Gastrocnemius medialis (tissue), 4 donors: ENCODE results near the gene KPNA6. TPM values are rescaled to one million over a fixed set of nuclear protein-coding genes. Genes with fewer than 3 reads are reported as not detected.
A peak's percentile ranks its signal among the peaks of the same experiment; 100 is the strongest.
"Not testable (repeated sequence)": the region's sequence is repeated elsewhere in the genome, so short reads cannot be mapped to it uniquely, and the experiment has no call there.

Experiments
- ATAC-seq, 2 donors: fragments of 150-250 bp; one replicate each; pipeline ENCODE4 v1.9.1; 2016
- DNase-seq, 2 donors: peaks; one replicate each; pipeline ENCODE4 v3.0.0-alpha.2; 2019
- H3K27ac ChIP-seq, 4 donors: fragments of 200-600 bp; sonication (generic); 1 replicate in 1 of 4; 2 replicates in 3 of 4; pipeline ENCODE4 v1.5.1; 2016 to 2018; ENCODE audit warnings: mild to moderate bottlenecking in 2 of 4, moderate library complexity in 1 of 4
- H3K27me3 ChIP-seq, 3 donors: fragments of 200-600 bp; sonication (generic) in 2 of 3; 1 replicate in 1 of 3; 2 replicates in 2 of 3; pipeline versions ENCODE4 v1.5.1 to v1.6.0; 2016 to 2019; ENCODE audit warnings: mild to moderate bottlenecking in 1 of 3, moderate library complexity in 1 of 3
- H3K36me3 ChIP-seq, 2 donors: fragments of 200-600 bp; sonication (generic) in 1 of 2; one replicate each; pipeline ENCODE4 v1.5.1; 2017 to 2018
- H3K4me1 ChIP-seq, 2 donors: fragments of 200-600 bp; sonication (generic) in 1 of 2; one replicate each; pipeline ENCODE4 v1.5.1; 2016 to 2017; ENCODE audit warnings: mild to moderate bottlenecking in 2 of 2
- H3K4me3 ChIP-seq, 4 donors: fragments of 200-600 bp; sonication (generic) in 3 of 4; 1 replicate in 1 of 4; 2 replicates in 3 of 4; pipeline ENCODE4 v1.5.1; 2016 to 2019; ENCODE audit warnings: mild to moderate bottlenecking in 2 of 4
- H3K9me3 ChIP-seq, 3 donors: fragments of 200-600 bp; sonication (generic) in 2 of 3; 1 replicate in 1 of 3; 2 replicates in 2 of 3; pipeline ENCODE4 v1.5.1; 2016 to 2019
- POLR2A ChIP-seq, 2 donors: fragments of 450-650 bp; IDR thresholded peaks; one replicate each; pipeline ENCODE4 v1.6.1; 2017; ENCODE audit warnings: antibody characterized with exemption in 2 of 2, mild to moderate bottlenecking in 2 of 2, moderate library complexity in 2 of 2
- in situ Hi-C, 4 donors: fragments of 200-750 bp; cut with MboI; loops; one replicate each; pipeline versions ENCODE4 v1.15.0 to v1.8.0; 2017; ENCODE audit warnings: low sequenced_read_pairs in 4 of 4
- intact Hi-C: fragments of 100-400 bp; cut with DNase I; formaldehyde crosslinking; loops from one replicate; pipeline ENCODE4 v1.15.1; 2023; ENCODE audit warnings: low total_unique reads
- total RNA-seq, 4 donors: library from RNA; depleted of rRNA; stranded (reverse); fragments of >200 nt; gene quantifications; one replicate each; pipeline versions ENCODE4 v1.1.0 to v1.2.3, GENCODE V29; 2016
- TF ChIP-seq, protein P1 (sequence below), 5 experiments: fragments of 450-650 bp in 3 of 5; fragments of 200-600 bp in 2 of 5; sonication (generic) in 2 of 5; IDR thresholded peaks in 4 of 5; conservative IDR thresholded peaks in 1 of 5; 1 replicate in 4 of 5; 2 replicates in 1 of 5; pipeline ENCODE4 v1.5.1; 2016 to 2019; ENCODE audit warnings: antibody characterized with exemption in 5 of 5, mild to moderate bottlenecking in 3 of 5, moderate library complexity in 3 of 5

Gene KPNA6
- total RNA-seq, 4 donors from 2014 or later = 67.3 to 80.7 (median 74.4) TPM

DNA sequence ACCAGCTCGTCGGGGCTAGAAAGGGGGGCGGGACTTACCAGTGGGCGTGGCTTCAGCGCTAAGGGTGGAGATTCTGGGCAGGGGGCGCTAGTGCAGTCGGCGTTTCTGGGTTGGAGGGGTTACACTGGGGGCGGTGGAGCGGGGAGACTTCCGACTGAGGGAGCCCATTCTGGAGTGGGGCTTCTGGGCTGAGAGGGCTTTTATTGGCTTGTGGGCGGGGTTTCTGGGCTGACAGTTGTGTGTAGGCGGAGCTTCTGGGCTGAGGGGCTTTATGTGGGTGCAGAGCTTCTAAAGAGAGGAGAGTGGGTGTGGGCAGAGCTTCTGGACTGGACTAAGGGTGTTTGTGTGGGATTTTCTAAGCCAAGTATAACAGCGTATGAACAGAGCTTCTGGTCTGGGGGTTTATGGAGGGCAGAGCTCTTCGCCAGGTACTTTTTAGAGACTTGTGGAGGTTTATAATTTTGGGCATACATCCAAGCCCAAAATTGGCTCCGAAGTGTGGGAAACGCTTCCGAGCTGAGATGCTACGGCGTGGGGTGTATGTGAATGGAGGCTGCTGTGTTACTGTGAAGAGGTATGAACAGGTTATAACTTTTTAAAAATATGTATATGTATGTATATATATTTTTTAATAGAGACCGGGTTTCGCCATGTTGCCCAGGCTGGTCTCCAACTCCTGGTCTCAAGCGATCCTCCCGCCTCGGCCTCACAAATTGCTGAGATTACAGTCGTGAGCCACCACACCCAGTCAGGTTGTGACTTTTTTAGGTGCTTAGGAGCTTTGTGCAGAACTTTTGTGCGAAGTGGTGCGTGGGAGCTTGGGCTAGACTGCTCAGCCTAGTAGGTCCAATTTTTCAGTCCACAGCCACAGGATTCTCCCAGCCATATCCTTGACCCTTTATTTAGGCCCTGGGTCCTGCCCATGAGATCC is 34.3 kb upstream of the KPNA6 start:
- no peak for DNase-seq
- Histone ChIP-seq H3K27ac (peak overlapping the region; percentile 95 to 97 (median 97)), H3K4me3 (peak overlapping the region; percentile 84 to 96 (median 90)), H3K27me3 (no peaks in the 10 kb centered on the region), H3K36me3 (peaks cover 0 to 25% of the 10 kb centered on the region in 2 donors), H3K9me3 (no peaks in the 10 kb centered on the region), H3K4me1 (peaks cover 12 to 18% of the 10 kb centered on the region in 2 donors)
- in situ Hi-C loops = no loop called here
- no peak for TF ChIP-seq POLR2A (IDR thresholded peaks at IDR 0.05)
- TF ChIP-seq, protein P1, sequence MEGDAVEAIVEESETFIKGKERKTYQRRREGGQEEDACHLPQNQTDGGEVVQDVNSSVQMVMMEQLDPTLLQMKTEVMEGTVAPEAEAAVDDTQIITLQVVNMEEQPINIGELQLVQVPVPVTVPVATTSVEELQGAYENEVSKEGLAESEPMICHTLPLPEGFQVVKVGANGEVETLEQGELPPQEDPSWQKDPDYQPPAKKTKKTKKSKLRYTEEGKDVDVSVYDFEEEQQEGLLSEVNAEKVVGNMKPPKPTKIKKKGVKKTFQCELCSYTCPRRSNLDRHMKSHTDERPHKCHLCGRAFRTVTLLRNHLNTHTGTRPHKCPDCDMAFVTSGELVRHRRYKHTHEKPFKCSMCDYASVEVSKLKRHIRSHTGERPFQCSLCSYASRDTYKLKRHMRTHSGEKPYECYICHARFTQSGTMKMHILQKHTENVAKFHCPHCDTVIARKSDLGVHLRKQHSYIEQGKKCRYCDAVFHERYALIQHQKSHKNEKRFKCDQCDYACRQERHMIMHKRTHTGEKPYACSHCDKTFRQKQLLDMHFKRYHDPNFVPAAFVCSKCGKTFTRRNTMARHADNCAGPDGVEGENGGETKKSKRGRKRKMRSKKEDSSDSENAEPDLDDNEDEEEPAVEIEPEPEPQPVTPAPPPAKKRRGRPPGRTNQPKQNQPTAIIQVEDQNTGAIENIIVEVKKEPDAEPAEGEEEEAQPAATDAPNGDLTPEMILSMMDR (IDR thresholded peaks at IDR 0.05 in 4 of 5, conservative IDR thresholded peaks at IDR 0.05 in 1 of 5) = peak in 2 of 5 experiments; percentile 30 to 49
- ATAC-seq = peak in 1 of 2 donors; percentile 47
- intact Hi-C loops = loop anchor here (1.0 to 5.0 kb wide), 5 partner anchors 34 to 167 kb away; partner anchors contain the start of genes CCDC28B and KHDRBS1

DNA sequence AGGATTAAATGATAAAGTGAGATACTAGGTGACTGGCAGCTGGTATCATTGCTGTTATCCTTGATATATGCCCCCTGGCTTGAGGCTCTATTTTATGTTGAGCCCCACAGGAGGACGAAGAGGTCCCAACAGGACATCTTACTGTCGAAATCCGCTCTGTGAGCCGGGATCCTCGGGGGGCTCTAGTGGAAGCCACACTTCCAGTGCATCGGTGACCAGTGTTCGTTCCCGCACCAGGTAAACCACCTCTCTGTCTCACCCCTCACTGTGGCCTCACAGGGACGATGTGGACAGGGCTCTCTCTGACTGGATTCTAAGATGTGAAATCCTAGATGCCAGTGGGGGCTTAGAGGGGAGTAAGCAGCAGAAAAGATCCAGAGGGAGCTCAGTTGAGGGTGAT is 33.0 kb upstream of the KPNA6 start:
- no peaks in the 10 kb centered on the region for H3K9me3 ChIP-seq
- H3K27ac ChIP-seq = no peak overlapping the region
- H3K4me1 ChIP-seq = peaks cover 12 to 18% of the 10 kb centered on the region in 2 donors
- H3K4me3 ChIP-seq = no peak overlapping the region
- no peak for ATAC-seq
- DNase-seq = no peak
- in situ Hi-C loops (no loop called here), intact Hi-C loops (loop anchor here (5.0 kb wide), 1 partner anchor 148 kb away; no protein-coding TSS in a partner anchor)
- H3K27me3 ChIP-seq = no peaks in the 10 kb centered on the region
- H3K36me3 ChIP-seq = peaks cover 0 to 33% of the 10 kb centered on the region in 2 donors
- TF ChIP-seq, protein P1 (IDR thresholded peaks at IDR 0.05 in 4 of 5, conservative IDR thresholded peaks at IDR 0.05 in 1 of 5) = no peak
- TF ChIP-seq POLR2A (IDR thresholded peaks at IDR 0.05) = no peak

DNA sequence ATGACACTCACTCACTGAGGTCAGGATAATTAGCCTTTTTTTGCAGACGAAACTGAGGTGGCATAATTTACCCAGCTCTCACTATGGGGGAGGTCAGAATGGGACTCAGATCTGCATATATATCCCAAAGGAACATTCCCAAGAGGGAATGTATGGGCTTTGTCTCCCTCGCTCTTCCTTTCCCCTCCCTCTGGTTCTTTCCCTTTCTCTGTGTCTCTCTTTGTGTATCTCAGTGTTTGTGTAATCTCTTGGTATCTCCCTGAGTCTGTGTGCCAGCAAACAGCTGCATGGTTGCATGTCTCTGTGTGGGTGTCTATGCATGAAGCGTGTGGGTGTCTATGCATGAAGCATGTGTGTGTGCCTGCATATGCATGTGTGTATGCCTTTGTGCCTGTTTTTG is 30.4 kb upstream of the KPNA6 start:
- DNase-seq (no peak), ATAC-seq (no peak)
- TF ChIP-seq, protein P1 (IDR thresholded peaks at IDR 0.05 in 4 of 5, conservative IDR thresholded peaks at IDR 0.05 in 1 of 5) = no peak
- TF ChIP-seq POLR2A (IDR thresholded peaks at IDR 0.05) = no peak
- Histone ChIP-seq H3K4me3 (no peak overlapping the region), H3K27me3 (no peaks in the 10 kb centered on the region), H3K4me1 (peaks cover 6 to 7% of the 10 kb centered on the region in 2 donors), H3K9me3 (no peaks in the 10 kb centered on the region), H3K36me3 (peaks cover 0 to 38% of the 10 kb centered on the region in 2 donors), H3K27ac (no peak overlapping the region)
- in situ Hi-C loops (no loop called here), intact Hi-C loops (no loop called here)

DNA sequence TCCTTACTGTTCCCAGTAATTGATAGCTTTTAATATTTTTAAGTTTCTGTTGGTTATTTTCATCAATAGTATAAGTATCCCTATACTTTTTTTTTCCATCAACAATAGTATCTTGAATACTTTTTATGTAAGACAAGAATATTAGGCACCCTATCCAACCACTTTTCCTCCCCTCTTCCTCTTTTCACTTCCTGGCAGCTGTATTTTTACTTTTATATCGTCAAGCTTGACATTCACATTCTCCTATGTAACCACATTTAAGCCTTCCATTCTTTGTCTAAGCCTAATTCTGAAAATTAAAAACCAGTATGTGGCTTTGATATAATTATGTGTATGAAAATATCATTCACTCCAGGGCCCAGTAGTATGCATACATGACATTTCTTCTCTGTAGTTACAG is 25.8 kb upstream of the KPNA6 start:
- H3K9me3 ChIP-seq = no peaks in the 10 kb centered on the region
- TF ChIP-seq POLR2A (IDR thresholded peaks at IDR 0.05) = no peak
- TF ChIP-seq, protein P1 (IDR thresholded peaks at IDR 0.05 in 4 of 5, conservative IDR thresholded peaks at IDR 0.05 in 1 of 5) = no peak
- no peak overlapping the region for H3K27ac ChIP-seq
- no peak for ATAC-seq
- intact Hi-C loops (no loop called here), in situ Hi-C loops (no loop called here)
- no peaks in the 10 kb centered on the region for H3K4me1 ChIP-seq
- H3K4me3 ChIP-seq = no peak overlapping the region
- peaks cover 0 to 54% of the 10 kb centered on the region in 2 donors for H3K36me3 ChIP-seq
- no peak for DNase-seq
- no peaks in the 10 kb centered on the region for H3K27me3 ChIP-seq

DNA sequence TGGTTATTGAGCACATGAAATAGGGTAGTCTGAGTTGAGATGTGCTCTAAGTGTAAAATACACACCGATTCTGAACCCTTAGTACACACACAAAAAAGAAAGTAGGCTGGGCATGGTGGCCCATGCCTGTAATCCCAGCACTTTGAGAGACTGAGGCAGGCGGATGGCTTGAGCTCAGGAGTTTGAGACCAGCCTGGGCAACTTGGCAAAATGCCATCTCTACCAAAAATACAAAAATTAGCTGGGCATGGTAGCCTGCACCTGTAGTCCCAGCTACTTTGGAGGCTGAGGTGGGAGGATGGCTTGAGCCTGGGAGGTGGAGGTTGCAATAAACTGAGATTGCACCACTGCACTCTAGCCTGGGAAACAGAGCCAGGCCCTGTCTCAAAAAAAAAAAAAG is 21.5 kb upstream of the KPNA6 start:
- H3K36me3 ChIP-seq = peaks cover 0 to 29% of the 10 kb centered on the region in 2 donors
- not testable (repeated sequence) for ATAC-seq

More for the DNA sequence above, 21.5 kb upstream of the KPNA6 start:
- H3K27ac ChIP-seq, DNase-seq, H3K27me3 ChIP-seq, H3K9me3 ChIP-seq, in situ Hi-C loops, H3K4me3 ChIP-seq, H3K4me1 ChIP-seq, intact Hi-C loops: not testable (repeated sequence)
